ENCODE data around the gene CAMK2N1.

DNA sequence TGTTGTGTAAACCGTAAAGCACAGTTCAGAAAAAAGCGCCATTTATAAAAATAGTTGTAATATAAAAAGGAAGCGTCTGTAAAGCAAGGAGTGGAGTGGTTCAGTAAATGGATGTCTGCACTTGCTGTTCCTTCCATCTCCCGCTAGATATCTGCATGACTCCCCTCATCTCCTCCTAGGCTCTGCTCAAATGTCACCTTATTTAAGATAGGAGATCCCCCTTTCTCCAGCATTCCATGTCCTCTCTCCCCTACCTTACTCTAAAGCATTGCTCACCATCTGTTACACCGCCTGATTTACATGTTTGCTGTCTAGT lies 21.2 kb upstream of the CAMK2N1 start:
- TF ChIP-seq, protein P1, sequence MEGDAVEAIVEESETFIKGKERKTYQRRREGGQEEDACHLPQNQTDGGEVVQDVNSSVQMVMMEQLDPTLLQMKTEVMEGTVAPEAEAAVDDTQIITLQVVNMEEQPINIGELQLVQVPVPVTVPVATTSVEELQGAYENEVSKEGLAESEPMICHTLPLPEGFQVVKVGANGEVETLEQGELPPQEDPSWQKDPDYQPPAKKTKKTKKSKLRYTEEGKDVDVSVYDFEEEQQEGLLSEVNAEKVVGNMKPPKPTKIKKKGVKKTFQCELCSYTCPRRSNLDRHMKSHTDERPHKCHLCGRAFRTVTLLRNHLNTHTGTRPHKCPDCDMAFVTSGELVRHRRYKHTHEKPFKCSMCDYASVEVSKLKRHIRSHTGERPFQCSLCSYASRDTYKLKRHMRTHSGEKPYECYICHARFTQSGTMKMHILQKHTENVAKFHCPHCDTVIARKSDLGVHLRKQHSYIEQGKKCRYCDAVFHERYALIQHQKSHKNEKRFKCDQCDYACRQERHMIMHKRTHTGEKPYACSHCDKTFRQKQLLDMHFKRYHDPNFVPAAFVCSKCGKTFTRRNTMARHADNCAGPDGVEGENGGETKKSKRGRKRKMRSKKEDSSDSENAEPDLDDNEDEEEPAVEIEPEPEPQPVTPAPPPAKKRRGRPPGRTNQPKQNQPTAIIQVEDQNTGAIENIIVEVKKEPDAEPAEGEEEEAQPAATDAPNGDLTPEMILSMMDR (IDR thresholded peaks at IDR 0.05), result no peak
- no peak for TF ChIP-seq POLR2A (IDR thresholded peaks at IDR 0.05)

Data from adrenal gland (tissue), 5 donors.